ENCODE data around the gene FMR1NB. TPM values are rescaled to one million over a fixed set of nuclear protein-coding genes. Genes with fewer than 3 reads are reported as not detected.
A peak's percentile ranks its signal among the peaks of the same experiment; 100 is the strongest.

Gene FMR1NB
- total RNA-seq, 1 experiment from 2014 or later: not detected

DNA sequence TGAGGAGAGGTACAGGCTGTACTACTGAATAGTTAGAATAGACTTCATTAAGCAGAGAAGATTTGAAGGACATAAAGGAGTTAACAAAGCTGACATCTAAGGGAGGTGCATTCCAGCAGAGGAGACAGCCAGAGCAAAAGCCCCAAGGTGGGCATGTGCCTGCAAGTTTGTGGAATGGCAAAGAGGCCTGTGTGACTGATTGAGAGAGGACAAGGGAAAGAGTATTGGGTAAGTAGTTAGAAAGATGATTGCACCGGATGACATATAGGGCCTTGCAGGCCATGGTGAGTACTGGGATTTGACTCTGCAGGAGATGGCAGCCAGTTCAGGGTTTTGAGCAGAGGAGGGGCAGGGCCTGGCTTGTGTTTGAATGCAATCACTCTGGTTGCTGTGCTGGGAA is 55.9 kb downstream of the FMR1NB start:
- no peaks in the 10 kb centered on the region for H4K20me1 ChIP-seq (ENCODE audit: low read length)
- H2AFZ ChIP-seq (ENCODE audit: low read length): no peak overlapping the region
- H3F3A ChIP-seq (ENCODE audit: low read length, unreplicated experiment): no peaks in the 10 kb centered on the region
- H3K36me3 ChIP-seq (ENCODE audit: low read depth, low read length): no peaks in the 10 kb centered on the region
- DNase-seq: no peak
- intact Hi-C loops (cut with micrococcal nuclease): no loop called here
- H3K27ac ChIP-seq (ENCODE audit: low read length): no peak overlapping the region
- no peaks in the 10 kb centered on the region for H3K9me2 ChIP-seq (replicated peaks; ENCODE audit: low read length)
- no peak overlapping the region for H3K4me3 ChIP-seq (ENCODE audit: low read length)
- no peak overlapping the region for H3K9ac ChIP-seq (ENCODE audit: low read length)
- no peak overlapping the region for H3K4me2 ChIP-seq (ENCODE audit: low read length)
- ChIA-PET POLR2A (ENCODE audit: unreplicated experiment) (no interaction called here), CTCF (no interaction called here)
- TF ChIP-seq, protein P1, sequence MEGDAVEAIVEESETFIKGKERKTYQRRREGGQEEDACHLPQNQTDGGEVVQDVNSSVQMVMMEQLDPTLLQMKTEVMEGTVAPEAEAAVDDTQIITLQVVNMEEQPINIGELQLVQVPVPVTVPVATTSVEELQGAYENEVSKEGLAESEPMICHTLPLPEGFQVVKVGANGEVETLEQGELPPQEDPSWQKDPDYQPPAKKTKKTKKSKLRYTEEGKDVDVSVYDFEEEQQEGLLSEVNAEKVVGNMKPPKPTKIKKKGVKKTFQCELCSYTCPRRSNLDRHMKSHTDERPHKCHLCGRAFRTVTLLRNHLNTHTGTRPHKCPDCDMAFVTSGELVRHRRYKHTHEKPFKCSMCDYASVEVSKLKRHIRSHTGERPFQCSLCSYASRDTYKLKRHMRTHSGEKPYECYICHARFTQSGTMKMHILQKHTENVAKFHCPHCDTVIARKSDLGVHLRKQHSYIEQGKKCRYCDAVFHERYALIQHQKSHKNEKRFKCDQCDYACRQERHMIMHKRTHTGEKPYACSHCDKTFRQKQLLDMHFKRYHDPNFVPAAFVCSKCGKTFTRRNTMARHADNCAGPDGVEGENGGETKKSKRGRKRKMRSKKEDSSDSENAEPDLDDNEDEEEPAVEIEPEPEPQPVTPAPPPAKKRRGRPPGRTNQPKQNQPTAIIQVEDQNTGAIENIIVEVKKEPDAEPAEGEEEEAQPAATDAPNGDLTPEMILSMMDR (conservative IDR thresholded peaks at IDR 0.05; ENCODE audit: low read depth, low read length): no peak
- TF ChIP-seq EZH2 (IDR thresholded peaks at IDR 0.05; ENCODE audit: low read length, unreplicated experiment): no peak
- TF ChIP-seq EZH2phosphoT487 (IDR thresholded peaks at IDR 0.05; ENCODE audit: borderline replicate concordance, low read length): no peak
- no TSS peak for BruUV-seq (replicated peaks)
- no peaks in the 10 kb centered on the region for H3K4me1 ChIP-seq (ENCODE audit: insufficient read depth, low read length)
- H3K27me3 ChIP-seq (ENCODE audit: low read length): no peaks in the 10 kb centered on the region
- no peak for ATAC-seq
- no peaks in the 10 kb centered on the region for H3K79me2 ChIP-seq (ENCODE audit: low read length)
- no peaks in the 10 kb centered on the region for H3K9me3 ChIP-seq (ENCODE audit: low read length)

DNA sequence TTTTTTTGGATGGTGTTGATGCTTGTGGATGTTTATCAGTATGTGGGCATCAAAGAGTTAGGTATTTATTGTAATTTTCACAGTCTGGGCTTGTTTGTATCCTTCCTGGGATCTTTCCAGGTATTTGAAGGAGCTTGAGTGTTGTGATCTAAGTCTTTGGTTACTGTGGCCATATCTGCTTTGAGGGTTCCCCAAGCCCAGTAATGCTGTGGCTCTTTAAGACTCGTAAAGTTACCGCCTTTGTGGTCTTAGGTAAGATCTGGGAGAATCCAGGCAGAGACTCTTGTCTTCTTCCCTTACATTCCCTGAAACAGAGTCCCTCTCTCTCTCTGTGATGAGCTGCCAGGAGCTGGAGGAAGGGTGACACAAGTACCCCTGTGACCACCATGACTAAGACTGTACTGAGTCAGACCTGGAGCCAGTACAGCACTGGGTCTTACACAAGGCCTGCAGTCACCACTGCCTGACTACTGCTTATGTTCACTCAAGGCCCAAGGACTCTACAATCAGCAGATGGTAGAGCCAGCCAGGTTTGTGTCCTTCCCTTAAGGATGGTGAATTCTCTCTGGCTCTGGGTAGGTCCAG is 62.2 kb downstream of the FMR1NB start:
- H3K4me2 ChIP-seq (ENCODE audit: low read length): no peak overlapping the region
- peak; percentile 1 for DNase-seq
- no peaks in the 10 kb centered on the region for H3K4me1 ChIP-seq (ENCODE audit: insufficient read depth, low read length)
- no peaks in the 10 kb centered on the region for H3K36me3 ChIP-seq (ENCODE audit: low read depth, low read length)
- no peaks in the 10 kb centered on the region for H3K79me2 ChIP-seq (ENCODE audit: low read length)
- H3K9ac ChIP-seq (ENCODE audit: low read length): no peak overlapping the region
- no peaks in the 10 kb centered on the region for H3K9me2 ChIP-seq (replicated peaks; ENCODE audit: low read length)
- no peak overlapping the region for H2AFZ ChIP-seq (ENCODE audit: low read length)
- ATAC-seq: no peak
- no TSS peak for BruUV-seq (replicated peaks)
- no peaks in the 10 kb centered on the region for H4K20me1 ChIP-seq (ENCODE audit: low read length)
- ChIA-PET CTCF (no interaction called here), POLR2A (ENCODE audit: unreplicated experiment) (no interaction called here)
- H3K27ac ChIP-seq (ENCODE audit: low read length): no peak overlapping the region
- TF ChIP-seq, protein P1 (conservative IDR thresholded peaks at IDR 0.05; ENCODE audit: low read depth, low read length): no peak
- TF ChIP-seq EZH2phosphoT487 (IDR thresholded peaks at IDR 0.05; ENCODE audit: borderline replicate concordance, low read length) (no peak), EZH2 (IDR thresholded peaks at IDR 0.05; ENCODE audit: low read length, unreplicated experiment) (no peak)
- intact Hi-C loops (cut with micrococcal nuclease): no loop called here
- H3K9me3 ChIP-seq (ENCODE audit: low read length): no peaks in the 10 kb centered on the region
- H3K4me3 ChIP-seq (ENCODE audit: low read length): no peak overlapping the region
- H3K27me3 ChIP-seq (ENCODE audit: low read length): no peaks in the 10 kb centered on the region
- no peaks in the 10 kb centered on the region for H3F3A ChIP-seq (ENCODE audit: low read length, unreplicated experiment)

DNA sequence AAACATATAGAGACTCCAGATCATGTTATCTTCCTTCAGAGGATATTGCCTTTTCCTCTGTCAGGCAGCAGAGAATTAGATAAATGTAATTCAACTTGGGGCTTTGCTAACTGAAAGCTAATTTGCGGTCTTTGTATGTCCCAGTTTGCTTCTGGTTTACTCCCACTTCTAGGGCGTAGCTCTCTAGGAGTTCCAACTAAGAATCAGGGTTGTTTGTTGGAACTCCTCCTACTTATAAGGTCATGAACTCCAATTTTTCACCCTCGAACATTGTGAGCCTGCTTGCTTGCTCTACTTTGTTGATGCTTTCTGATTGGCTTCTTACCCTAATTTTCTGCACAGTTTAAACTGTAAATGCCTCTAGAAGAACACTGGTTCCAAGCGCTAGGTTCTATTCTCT is 66.1 kb downstream of the FMR1NB start:
- Histone ChIP-seq H3K4me1 (ENCODE audit: insufficient read depth, low read length) (no peaks in the 10 kb centered on the region), H3K36me3 (ENCODE audit: low read depth, low read length) (no peaks in the 10 kb centered on the region), H3F3A (ENCODE audit: low read length, unreplicated experiment) (no peaks in the 10 kb centered on the region), H3K79me2 (ENCODE audit: low read length) (no peaks in the 10 kb centered on the region), H3K9ac (ENCODE audit: low read length) (no peak overlapping the region), H3K27ac (ENCODE audit: low read length) (no peak overlapping the region), H2AFZ (ENCODE audit: low read length) (no peak overlapping the region), H3K9me3 (ENCODE audit: low read length) (no peaks in the 10 kb centered on the region), H3K27me3 (ENCODE audit: low read length) (no peaks in the 10 kb centered on the region), H3K4me2 (ENCODE audit: low read length) (no peak overlapping the region), H3K4me3 (ENCODE audit: low read length) (no peak overlapping the region), H3K9me2 (replicated peaks; ENCODE audit: low read length) (no peaks in the 10 kb centered on the region), H4K20me1 (ENCODE audit: low read length) (no peaks in the 10 kb centered on the region)
- CTCF ChIA-PET: no interaction called here
- no peak for TF ChIP-seq EZH2phosphoT487 (IDR thresholded peaks at IDR 0.05; ENCODE audit: borderline replicate concordance, low read length)
- TF ChIP-seq, protein P1 (conservative IDR thresholded peaks at IDR 0.05; ENCODE audit: low read depth, low read length): no peak
- no peak for TF ChIP-seq EZH2 (IDR thresholded peaks at IDR 0.05; ENCODE audit: low read length, unreplicated experiment)
- no TSS peak for BruUV-seq (replicated peaks)
- intact Hi-C loops (cut with micrococcal nuclease): no loop called here
- POLR2A ChIA-PET (ENCODE audit: unreplicated experiment): interaction anchor here (0.6 kb wide), 1 partner anchor 1494 kb away, joined by 5 read pairs; the partner anchor contains the start of gene EOLA1
- ATAC-seq (no peak), DNase-seq (no peak)

Measured in PC-3 (cell line).